Bronchial epithelial cell (primary cell): ENCODE results near the gene NXPE2. TPM values are rescaled to one million over a fixed set of nuclear protein-coding genes. Genes with fewer than 3 reads are reported as not detected.

Source experiments
- DNase-seq: peaks from one replicate; pipeline ENCODE4 v3.0.0-alpha.2; 2010; ENCODE audit warnings: low read depth
- FAIRE-seq: peaks from 2 replicates; lab custom pipeline; 2011; peaks lifted over from hg19 to GRCh38; lab: Jason Lieb, UNC
- H3K27me3 ChIP-seq: 2 replicates; pipeline ENCODE4 v1.5.1; 2011; ENCODE audit warnings: low read length; ENCODE audit not compliant: control insufficient read depth, insufficient read depth
- H3K36me3 ChIP-seq: 2 replicates; pipeline ENCODE4 v1.5.1; 2011; ENCODE audit warnings: low read length; ENCODE audit not compliant: control insufficient read depth, insufficient read depth
- H3K4me3 ChIP-seq: 2 replicates; pipeline ENCODE4 v1.5.1; 2011; ENCODE audit warnings: mild to moderate bottlenecking, low read depth, low read length, control low read depth
- total RNA-seq: library from RNA; depleted of rRNA; stranded (reverse); fragments of >200 nt; gene quantifications from 2 replicates; pipeline ENCODE4 v1.2.1, GENCODE V29; 2014
- TF ChIP-seq, protein P1 (sequence below): IDR thresholded peaks from 2 replicates; pipeline ENCODE4 v1.5.1; 2011; ENCODE audit warnings: mild to moderate bottlenecking, moderate library complexity, low read length, control low read depth, inconsistent platforms; ENCODE audit not compliant: insufficient read depth, severe bottlenecking

NXPE2 gene
- total RNA-seq, 1 donor from 2014 or later, result not detected

DNA sequence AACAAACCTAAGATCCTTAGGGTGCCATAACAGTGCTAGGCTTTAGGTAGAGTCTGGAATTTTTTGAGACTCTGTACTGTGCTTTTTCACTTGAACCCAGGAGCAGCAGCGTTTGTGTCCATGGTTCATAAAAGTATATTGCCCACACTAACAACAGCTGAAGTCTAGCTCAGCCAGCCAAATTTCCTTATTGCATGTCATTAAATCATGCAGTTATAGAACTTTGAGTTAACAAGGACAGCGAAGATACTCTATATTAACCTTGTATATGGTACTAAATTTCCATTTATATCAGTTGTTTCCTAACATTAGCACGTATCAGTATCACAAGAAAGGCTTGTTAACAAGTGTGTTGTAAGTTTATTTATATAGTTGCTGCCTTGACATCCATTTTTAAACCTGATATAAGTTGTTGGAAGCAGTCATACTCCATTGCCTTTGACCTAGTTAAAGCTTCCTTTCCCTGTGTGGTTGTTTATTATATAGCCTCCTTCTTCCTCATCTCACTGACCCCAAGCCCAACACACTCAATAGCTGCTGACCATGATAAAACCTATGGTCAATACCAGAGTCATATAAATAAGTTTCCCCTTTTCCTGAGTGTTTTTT, 46.7 kb downstream of the NXPE2 start:
- no peak for FAIRE-seq

DNA sequence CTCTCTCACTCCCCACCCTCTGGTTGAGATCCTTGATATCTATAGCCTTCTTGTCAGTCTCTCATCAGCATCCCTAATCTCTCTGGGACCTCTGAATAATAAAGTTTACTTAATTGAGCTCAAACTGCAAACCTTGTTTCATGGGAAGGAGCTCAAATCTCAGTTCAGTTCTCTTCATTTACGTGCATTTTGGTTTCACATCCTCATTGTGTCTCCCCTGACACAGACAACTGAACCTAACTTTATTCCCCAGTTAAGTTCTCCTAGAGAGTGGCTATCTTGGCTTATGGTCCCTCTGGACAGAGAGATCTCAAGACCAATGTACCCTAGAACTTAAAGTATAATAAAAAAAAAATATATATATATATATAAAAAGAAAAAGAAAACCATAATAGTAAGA, 47.3 kb downstream of the NXPE2 start:
- no peaks in the 10 kb centered on the region for H3K27me3 ChIP-seq
- no peak overlapping the region for H3K4me3 ChIP-seq
- FAIRE-seq, result no peak
- DNase-seq, result no peak
- TF ChIP-seq, protein P1, sequence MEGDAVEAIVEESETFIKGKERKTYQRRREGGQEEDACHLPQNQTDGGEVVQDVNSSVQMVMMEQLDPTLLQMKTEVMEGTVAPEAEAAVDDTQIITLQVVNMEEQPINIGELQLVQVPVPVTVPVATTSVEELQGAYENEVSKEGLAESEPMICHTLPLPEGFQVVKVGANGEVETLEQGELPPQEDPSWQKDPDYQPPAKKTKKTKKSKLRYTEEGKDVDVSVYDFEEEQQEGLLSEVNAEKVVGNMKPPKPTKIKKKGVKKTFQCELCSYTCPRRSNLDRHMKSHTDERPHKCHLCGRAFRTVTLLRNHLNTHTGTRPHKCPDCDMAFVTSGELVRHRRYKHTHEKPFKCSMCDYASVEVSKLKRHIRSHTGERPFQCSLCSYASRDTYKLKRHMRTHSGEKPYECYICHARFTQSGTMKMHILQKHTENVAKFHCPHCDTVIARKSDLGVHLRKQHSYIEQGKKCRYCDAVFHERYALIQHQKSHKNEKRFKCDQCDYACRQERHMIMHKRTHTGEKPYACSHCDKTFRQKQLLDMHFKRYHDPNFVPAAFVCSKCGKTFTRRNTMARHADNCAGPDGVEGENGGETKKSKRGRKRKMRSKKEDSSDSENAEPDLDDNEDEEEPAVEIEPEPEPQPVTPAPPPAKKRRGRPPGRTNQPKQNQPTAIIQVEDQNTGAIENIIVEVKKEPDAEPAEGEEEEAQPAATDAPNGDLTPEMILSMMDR, result no peak
- H3K36me3 ChIP-seq, result no peaks in the 10 kb centered on the region

More for the DNA sequence above, 46.7 kb downstream of the NXPE2 start:
- TF ChIP-seq, protein P1, result no peak
- no peaks in the 10 kb centered on the region for H3K27me3 ChIP-seq
- no peaks in the 10 kb centered on the region for H3K36me3 ChIP-seq
- DNase-seq, result no peak
- H3K4me3 ChIP-seq, result no peak overlapping the region

DNA sequence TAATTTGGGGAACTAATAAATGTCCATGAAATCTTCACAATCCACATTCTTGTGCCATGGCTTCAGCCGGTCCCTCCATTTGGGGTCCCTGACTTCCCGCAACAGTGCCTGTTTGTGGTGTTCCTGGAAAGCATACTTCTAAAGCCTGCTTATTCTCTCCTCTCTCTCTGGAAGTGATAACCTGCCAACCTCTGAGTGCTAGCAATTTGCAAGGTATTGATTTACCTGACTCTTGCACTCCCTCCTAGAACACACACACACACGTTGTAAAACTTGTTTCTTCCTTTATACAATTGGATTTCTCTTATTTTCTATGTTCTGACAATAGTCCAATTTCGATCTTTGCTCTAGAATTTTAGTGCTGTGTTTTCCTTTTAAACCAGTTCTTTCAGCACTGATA, 58.5 kb downstream of the NXPE2 start:
- no peaks in the 10 kb centered on the region for H3K27me3 ChIP-seq
- no peak overlapping the region for H3K4me3 ChIP-seq
- DNase-seq (no peak), FAIRE-seq (no peak)
- TF ChIP-seq, protein P1, result no peak
- no peaks in the 10 kb centered on the region for H3K36me3 ChIP-seq

DNA sequence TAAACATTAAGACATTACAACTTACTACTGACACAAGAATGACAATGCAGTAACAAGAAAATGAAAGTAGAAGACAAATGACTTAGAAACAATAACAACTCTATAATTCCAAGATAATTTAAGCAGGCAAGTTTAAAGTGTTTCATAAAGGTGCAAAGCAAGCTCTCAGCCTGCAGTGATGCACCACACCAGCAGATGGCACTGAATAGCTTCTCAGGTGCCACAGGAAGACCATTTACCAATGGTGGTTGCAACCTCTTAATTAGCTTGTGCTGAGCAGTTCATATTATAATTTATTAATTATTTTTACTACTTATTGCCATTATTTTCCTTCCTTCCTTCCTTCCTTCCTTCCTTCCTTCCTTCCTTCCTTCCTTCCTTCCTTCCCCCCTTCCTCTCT, 60.6 kb downstream of the NXPE2 start:
- Histone ChIP-seq H3K4me3 (no peak overlapping the region), H3K36me3 (no peaks in the 10 kb centered on the region), H3K27me3 (no peaks in the 10 kb centered on the region)
- TF ChIP-seq, protein P1, result peak; percentile 80
- DNase-seq (peak; percentile 65), FAIRE-seq (no peak)

DNA sequence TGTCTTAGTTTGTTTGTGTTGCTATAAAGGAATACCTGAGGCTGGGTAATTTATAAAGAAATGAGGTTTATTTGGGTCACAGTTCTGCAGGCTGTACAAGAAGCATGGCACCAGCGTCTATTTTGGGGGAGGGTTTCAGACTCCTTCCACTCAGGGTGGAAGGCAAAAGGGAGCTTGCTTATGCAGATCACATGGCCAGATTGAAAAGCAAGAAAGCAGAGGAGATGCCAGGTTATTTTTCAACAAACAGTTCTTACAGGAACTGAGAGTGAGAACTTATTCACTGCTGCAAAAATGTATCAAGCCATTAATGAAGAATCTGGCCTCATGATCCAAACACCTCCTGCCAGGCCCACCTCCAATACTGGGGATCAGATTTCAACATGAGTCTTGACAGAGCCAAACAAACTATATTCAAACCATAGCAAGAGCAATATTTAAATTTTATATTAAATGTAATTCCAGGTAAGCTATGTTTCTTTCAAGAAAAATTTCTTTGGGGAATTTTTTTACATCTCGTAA, 66.9 kb downstream of the NXPE2 start:
- TF ChIP-seq, protein P1, result no peak
- H3K4me3 ChIP-seq, result no peak overlapping the region
- DNase-seq (no peak), FAIRE-seq (no peak)
- H3K27me3 ChIP-seq, result no peaks in the 10 kb centered on the region
- H3K36me3 ChIP-seq, result no peaks in the 10 kb centered on the region

DNA sequence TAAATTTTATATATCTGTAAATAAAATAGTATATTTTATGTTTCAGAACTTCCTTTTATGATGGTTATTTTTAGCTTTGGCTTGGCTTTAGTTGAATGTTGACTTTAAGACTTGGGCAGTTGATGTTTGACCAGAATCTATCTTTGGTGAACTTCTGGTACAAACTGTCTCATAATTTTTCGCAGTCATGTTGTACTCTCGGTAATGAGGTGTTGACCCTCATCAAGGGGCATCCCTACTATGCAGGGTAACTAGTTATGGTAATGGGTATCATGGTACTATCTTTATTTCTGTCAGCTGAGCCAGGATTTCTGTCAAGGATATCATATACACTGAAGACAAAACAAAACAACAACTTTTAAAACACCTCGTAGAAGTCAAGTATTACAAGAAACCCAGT, 67.7 kb downstream of the NXPE2 start:
- no peak overlapping the region for H3K4me3 ChIP-seq
- TF ChIP-seq, protein P1, result no peak
- H3K27me3 ChIP-seq, result no peaks in the 10 kb centered on the region
- no peaks in the 10 kb centered on the region for H3K36me3 ChIP-seq
- FAIRE-seq, result no peak
- DNase-seq, result no peak
